H9 (cell line): ENCODE data around the gene RARB. TPM values are rescaled to one million over a fixed set of nuclear protein-coding genes. Genes with fewer than 3 reads are reported as not detected.

Source experiments
- DNase-seq: peaks from one replicate; pipeline ENCODE4 v3.0.0-alpha.2; 2017
- H2AFZ ChIP-seq: one replicate; pipeline ENCODE4 v1.6.1; 2013; ENCODE audit warnings: mild to moderate bottlenecking, low read length, control low read depth, moderate library complexity
- H2AK5ac ChIP-seq: 2 replicates; pipeline ENCODE4 v1.6.1; 2013; ENCODE audit warnings: low read length, control low read depth, mixed read lengths; ENCODE audit not compliant: insufficient read length
- H2BK120ac ChIP-seq: one replicate; pipeline ENCODE4 v1.6.1; 2013; ENCODE audit warnings: low read depth, mild to moderate bottlenecking, low read length, control low read depth, inconsistent platforms; ENCODE audit not compliant: poor library complexity, severe bottlenecking
- H2BK12ac ChIP-seq: 2 replicates; pipeline ENCODE4 v1.6.1; 2013; ENCODE audit warnings: low read length, control low read depth, mixed read lengths, low read depth; ENCODE audit not compliant: insufficient read length
- H2BK15ac ChIP-seq: 2 replicates; pipeline ENCODE4 v1.6.1; 2013; ENCODE audit warnings: low read depth, low read length, control low read depth
- H2BK20ac ChIP-seq: one replicate; pipeline ENCODE4 v1.6.1; 2013; ENCODE audit warnings: low read depth, mild to moderate bottlenecking, low read length, control low read depth, inconsistent platforms; ENCODE audit not compliant: poor library complexity, severe bottlenecking
- H2BK5ac ChIP-seq: 2 replicates; pipeline ENCODE4 v1.6.1; 2013; ENCODE audit warnings: low read length, control low read depth, mixed read lengths; ENCODE audit not compliant: insufficient read length
- H3K14ac ChIP-seq: 2 replicates; pipeline ENCODE4 v1.6.1; 2013; ENCODE audit warnings: low read length, control low read depth; ENCODE audit not compliant: insufficient read depth
- H3K18ac ChIP-seq: 2 replicates; pipeline ENCODE4 v1.6.1; 2013; ENCODE audit warnings: low read depth, mild to moderate bottlenecking, mixed read lengths, low read length, control low read depth; ENCODE audit not compliant: insufficient read length
- H3K23ac ChIP-seq: 2 replicates; pipeline ENCODE4 v1.6.1; 2013; ENCODE audit warnings: low read length, control low read depth, mixed read lengths, low read depth; ENCODE audit not compliant: insufficient read length
- H3K23me2 ChIP-seq: 2 replicates; pipeline ENCODE4 v1.6.1; 2013; ENCODE audit warnings: low read depth, mild to moderate bottlenecking, mixed read lengths, low read length, control low read depth; ENCODE audit not compliant: insufficient read length, poor library complexity, severe bottlenecking
- H3K27ac ChIP-seq: 2 replicates; pipeline ENCODE4 v1.5.1; 2013; ENCODE audit warnings: low read length, control low read depth, mixed read lengths, low read depth; ENCODE audit not compliant: insufficient read length
- H3K27me3 ChIP-seq: 2 replicates; pipeline ENCODE4 v1.6.1; 2013; ENCODE audit warnings: low read length, control low read depth, inconsistent platforms; ENCODE audit not compliant: insufficient read depth
- H3K4ac ChIP-seq: 2 replicates; pipeline ENCODE4 v1.6.1; 2013; ENCODE audit warnings: low read depth, mild to moderate bottlenecking, control low read depth, inconsistent platforms, low read length, moderate library complexity
- H3K4me1 ChIP-seq: 2 replicates; pipeline ENCODE4 v1.6.1; 2013; ENCODE audit warnings: low read length, control low read depth, inconsistent platforms; ENCODE audit not compliant: insufficient read depth
- H3K4me2 ChIP-seq: 2 replicates; pipeline ENCODE4 v1.6.1; 2013; ENCODE audit warnings: low read length, control low read depth, mixed read lengths; ENCODE audit not compliant: insufficient read length, insufficient read depth
- H3K56ac ChIP-seq: 2 replicates; pipeline ENCODE4 v1.6.1; 2013; ENCODE audit warnings: low read depth, mild to moderate bottlenecking, mixed read lengths, low read length, control low read depth; ENCODE audit not compliant: insufficient read length
- H3K79me1 ChIP-seq: 2 replicates; pipeline ENCODE4 v1.6.1; 2013; ENCODE audit warnings: low read depth, mild to moderate bottlenecking, moderate library complexity, low read length, control low read depth, inconsistent platforms; ENCODE audit not compliant: insufficient read depth, poor library complexity, severe bottlenecking
- H3K79me2 ChIP-seq: 2 replicates; pipeline ENCODE4 v1.6.1; 2013; ENCODE audit warnings: low read length, control low read depth, inconsistent platforms; ENCODE audit not compliant: insufficient read depth
- H3K9ac ChIP-seq: 2 replicates; pipeline ENCODE4 v1.6.1; 2013; ENCODE audit warnings: low read length, control low read depth, mixed read lengths; ENCODE audit not compliant: insufficient read length; ENCODE audit errors: extremely low read depth
- H3K9me3 ChIP-seq: one replicate; pipeline ENCODE4 v1.6.1; 2013; ENCODE audit warnings: low read depth, low read length, inconsistent platforms; ENCODE audit not compliant: control insufficient read depth
- H3T11ph ChIP-seq: one replicate; pipeline ENCODE4 v1.6.1; 2013; ENCODE audit warnings: mild to moderate bottlenecking, low read length, control low read depth, inconsistent platforms
- H4K20me1 ChIP-seq: one replicate; pipeline ENCODE4 v1.6.1; 2013; ENCODE audit not compliant: control insufficient read depth, insufficient read length, insufficient read depth
- H4K5ac ChIP-seq: 2 replicates; pipeline ENCODE4 v1.6.1; 2013; ENCODE audit warnings: low read depth, mild to moderate bottlenecking, mixed read lengths, low read length, control low read depth; ENCODE audit not compliant: insufficient read length
- H4K8ac ChIP-seq: replicated peaks from 2 replicates; pipeline ENCODE4 v1.6.1; 2013; ENCODE audit warnings: low read length, control low read depth, mixed read lengths, low read depth; ENCODE audit not compliant: insufficient read length
- H4K91ac ChIP-seq: 2 replicates; pipeline ENCODE4 v1.6.1; 2013; ENCODE audit warnings: low read depth, mild to moderate bottlenecking, moderate library complexity, mixed read lengths, low read length, control low read depth; ENCODE audit not compliant: insufficient read length
- H3K27ac Mint-ChIP-seq, 3 experiments: 2 replicates in 2 of 3; 3 replicates in 1 of 3; pipeline ENCODE4 v1.8.0; 2020 to 2021; ENCODE audit warnings: mixed read lengths in 3 of 3, mild to moderate bottlenecking in 1 of 3, moderate library complexity in 1 of 3
- H3K27me3 Mint-ChIP-seq: 2 replicates; pipeline ENCODE4 v1.8.0; 2021; ENCODE audit warnings: low read depth, mild to moderate bottlenecking, moderate library complexity, mixed read lengths
- H3K36me3 Mint-ChIP-seq, 3 experiments: 2 replicates in 2 of 3; 3 replicates in 1 of 3; pipeline ENCODE4 v1.8.0; 2020 to 2021; ENCODE audit warnings: low read depth in 3 of 3, mixed read lengths in 3 of 3; ENCODE audit not compliant: insufficient read depth in 1 of 3
- H3K4me1 Mint-ChIP-seq, 2 experiments: 2 replicates each; pipeline ENCODE4 v1.8.0; 2020; ENCODE audit warnings: mixed read lengths in 2 of 2
- H3K4me3 Mint-ChIP-seq, 2 experiments: 2 replicates in 1 of 2; 3 replicates in 1 of 2; pipeline ENCODE4 v1.8.0; 2020 to 2021; ENCODE audit warnings: mild to moderate bottlenecking in 2 of 2, mixed read lengths in 2 of 2, moderate library complexity in 1 of 2
- H3K9me3 Mint-ChIP-seq, 2 experiments: 2 replicates in 1 of 2; 3 replicates in 1 of 2; pipeline ENCODE4 v1.8.0; 2020; ENCODE audit warnings: mild to moderate bottlenecking in 2 of 2, mixed read lengths in 2 of 2, moderate library complexity in 1 of 2
- WGBS: extraction: QIAGEN DNeasy Blood & Tissue Kit; methylation state at CpG from one replicate; pipeline ENCODE4 v1.1.7; 2013; ENCODE audit warnings: missing lambda C conversion rate, low lambda C conversion rate, mixed read lengths; ENCODE audit not compliant: insufficient read length; ENCODE audit errors: extremely low coverage; 5-methylcytosine and 5-hydroxymethylcytosine counted together
- total RNA-seq: library from RNA; stranded (reverse); gene quantifications from 2 replicates; pipeline ENCODE4 v1.2.1, GENCODE V29; 2021
- TF ChIP-seq, protein P1 (sequence below): fragments of 200-600 bp; sonication (generic); conservative IDR thresholded peaks from 3 replicates; pipeline ENCODE4 v1.8.0; 2021; ENCODE audit warnings: antibody characterized with exemption, mild to moderate bottlenecking

The RARB gene
- total RNA-seq, 1 experiment from 2014 or later = 0.22 TPM

DNA sequence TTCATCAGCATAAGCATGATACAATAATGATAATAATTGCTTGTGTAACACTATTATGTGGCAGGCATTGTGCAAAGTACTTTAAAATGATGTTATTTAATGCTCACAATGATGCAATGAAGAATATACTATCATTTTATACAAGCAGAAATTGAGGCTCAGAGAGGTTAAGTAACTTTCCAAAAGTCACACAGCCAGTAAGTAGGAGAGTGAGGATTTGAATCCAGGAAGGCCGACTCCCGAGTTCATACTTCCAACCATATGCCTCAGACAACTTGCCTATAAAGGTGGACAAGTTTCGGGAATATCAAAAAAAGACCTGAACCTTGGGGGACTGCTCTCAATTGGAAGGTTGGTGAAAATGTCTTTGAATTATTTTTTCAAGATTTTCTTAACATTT is 19.9 kb downstream of the RARB start:
- H2AK5ac ChIP-seq = no peak overlapping the region
- Mint-ChIP-seq H3K4me1 (peaks cover 13 to 21% of the 10 kb centered on the region in 2 experiments), H3K4me3 (no peak overlapping the region), H3K9me3 (no peaks in the 10 kb centered on the region), H3K27ac (no peak overlapping the region; a peak in 1 of 7 replicates), H3K27me3 (no peaks in the 10 kb centered on the region), H3K36me3 (no peaks in the 10 kb centered on the region)
- no peak overlapping the region for H2AFZ ChIP-seq
- no CpG with 5 or more reads among the region's 3 CpGs for WGBS
- H3K14ac ChIP-seq = no peak overlapping the region
- peaks cover 2% of the 10 kb centered on the region; the same call in 1 of the 2 replicates for H3K4me1 ChIP-seq
- H2BK120ac ChIP-seq = no peak overlapping the region
- H4K8ac ChIP-seq = no peak overlapping the region
- DNase-seq = no peak
- no peak overlapping the region for H3K18ac ChIP-seq
- H3K4me2 ChIP-seq = no peak overlapping the region
- H3K23me2 ChIP-seq = no peaks in the 10 kb centered on the region
- no peaks in the 10 kb centered on the region for H3K79me2 ChIP-seq
- TF ChIP-seq, protein P1, sequence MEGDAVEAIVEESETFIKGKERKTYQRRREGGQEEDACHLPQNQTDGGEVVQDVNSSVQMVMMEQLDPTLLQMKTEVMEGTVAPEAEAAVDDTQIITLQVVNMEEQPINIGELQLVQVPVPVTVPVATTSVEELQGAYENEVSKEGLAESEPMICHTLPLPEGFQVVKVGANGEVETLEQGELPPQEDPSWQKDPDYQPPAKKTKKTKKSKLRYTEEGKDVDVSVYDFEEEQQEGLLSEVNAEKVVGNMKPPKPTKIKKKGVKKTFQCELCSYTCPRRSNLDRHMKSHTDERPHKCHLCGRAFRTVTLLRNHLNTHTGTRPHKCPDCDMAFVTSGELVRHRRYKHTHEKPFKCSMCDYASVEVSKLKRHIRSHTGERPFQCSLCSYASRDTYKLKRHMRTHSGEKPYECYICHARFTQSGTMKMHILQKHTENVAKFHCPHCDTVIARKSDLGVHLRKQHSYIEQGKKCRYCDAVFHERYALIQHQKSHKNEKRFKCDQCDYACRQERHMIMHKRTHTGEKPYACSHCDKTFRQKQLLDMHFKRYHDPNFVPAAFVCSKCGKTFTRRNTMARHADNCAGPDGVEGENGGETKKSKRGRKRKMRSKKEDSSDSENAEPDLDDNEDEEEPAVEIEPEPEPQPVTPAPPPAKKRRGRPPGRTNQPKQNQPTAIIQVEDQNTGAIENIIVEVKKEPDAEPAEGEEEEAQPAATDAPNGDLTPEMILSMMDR = no peak
- no peak overlapping the region for H3K4ac ChIP-seq
- no peak overlapping the region for H3K27ac ChIP-seq
- no peak overlapping the region for H3K23ac ChIP-seq
- H2BK5ac ChIP-seq = no peak overlapping the region
- no peak overlapping the region for H3K56ac ChIP-seq
- no peaks in the 10 kb centered on the region for H3K9me3 ChIP-seq
- H3K79me1 ChIP-seq = no peaks in the 10 kb centered on the region
- no peak overlapping the region for H2BK20ac ChIP-seq
- no peak overlapping the region for H2BK12ac ChIP-seq
- H3T11ph ChIP-seq = no peak overlapping the region
- no peak overlapping the region for H4K91ac ChIP-seq
- no peaks in the 10 kb centered on the region for H4K20me1 ChIP-seq
- no peaks in the 10 kb centered on the region for H3K27me3 ChIP-seq
- no peak overlapping the region for H2BK15ac ChIP-seq
- H4K5ac ChIP-seq = no peak overlapping the region
- H3K9ac ChIP-seq = no peak overlapping the region
